ENCODE measurements around the gene LGSN. TPM values are rescaled to one million over a fixed set of nuclear protein-coding genes. Genes with fewer than 3 reads are reported as not detected.
"Not testable (repeated sequence)": the region's sequence is repeated elsewhere in the genome, so short reads cannot be mapped to it uniquely, and the experiment has no call there.

Gene LGSN, protein sequence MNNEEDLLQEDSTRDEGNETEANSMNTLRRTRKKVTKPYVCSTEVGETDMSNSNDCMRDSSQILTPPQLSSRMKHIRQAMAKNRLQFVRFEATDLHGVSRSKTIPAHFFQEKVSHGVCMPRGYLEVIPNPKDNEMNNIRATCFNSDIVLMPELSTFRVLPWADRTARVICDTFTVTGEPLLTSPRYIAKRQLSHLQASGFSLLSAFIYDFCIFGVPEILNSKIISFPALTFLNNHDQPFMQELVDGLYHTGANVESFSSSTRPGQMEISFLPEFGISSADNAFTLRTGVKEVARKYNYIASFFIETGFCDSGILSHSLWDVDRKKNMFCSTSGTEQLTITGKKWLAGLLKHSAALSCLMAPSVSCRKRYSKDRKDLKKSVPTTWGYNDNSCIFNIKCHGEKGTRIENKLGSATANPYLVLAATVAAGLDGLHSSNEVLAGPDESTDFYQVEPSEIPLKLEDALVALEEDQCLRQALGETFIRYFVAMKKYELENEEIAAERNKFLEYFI
- polyA plus RNA-seq (2011; rRNA removed) (37.6 and 39.2 TPM in 2 replicates), polyA plus RNA-seq (2017; fragmentation: RNase III; extraction: RNeasy Plus Mini Kit Qiagen cat#74134 plus additional on column Dnase treatment) (8.1 to 11.2 TPM (median 9.8 TPM) in 3 replicates), polyA minus RNA-seq (2011; rRNA and poly(A)+ RNA removed) (25.8 and 26.7 TPM in 2 replicates)
- polyA plus RNA-seq (2012; cell fraction: cytosol; rRNA removed) = 2.1 and 2.4 TPM in 2 replicates
- 7.1 and 10.6 TPM in 2 replicates for polyA plus RNA-seq (2012; cell fraction: nucleus; rRNA removed)

DNA sequence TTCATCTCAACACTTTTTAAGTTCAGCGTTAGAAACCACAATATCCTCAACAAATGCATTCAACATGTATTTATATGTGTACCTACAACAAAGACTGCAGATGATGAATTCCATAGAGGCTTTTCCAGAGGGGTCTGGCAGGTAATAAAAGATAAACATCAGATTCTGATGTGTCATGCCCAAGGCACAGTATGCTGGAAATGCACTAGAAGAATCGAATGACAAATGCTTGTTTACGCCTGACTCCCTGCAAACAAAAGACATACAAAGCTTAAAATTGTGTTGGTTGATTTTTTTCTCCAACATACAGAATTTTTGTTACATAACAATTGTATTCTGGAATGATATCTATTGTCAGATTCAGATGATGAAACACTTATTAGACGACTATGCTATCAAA, at the start of gene LGSN:
Gene LGSN (minus strand): TSS at position 45 of the 400 bp plus-strand sequence. CDS start 40 bp downstream, at position 5.
- no peak for TF ChIP-seq HOXB13 (CRISPR knock-in tag; IDR thresholded peaks at IDR 0.05; ENCODE audit: low read depth)
- no peak for TF ChIP-seq CBX2 (IDR thresholded peaks at IDR 0.05; ENCODE audit: borderline replicate concordance, low read depth)
- TF ChIP-seq SMC3 (IDR thresholded peaks at IDR 0.05) = no peak
- no peak for TF ChIP-seq RFX5 (IDR thresholded peaks at IDR 0.05)
- TF ChIP-seq MYC (IDR thresholded peaks at IDR 0.05; ENCODE audit: borderline replicate concordance, low read length) = no peak
- no peak for TF ChIP-seq JUN (IDR thresholded peaks at IDR 0.05)
- no peak for TF ChIP-seq TP53 (CRISPR knock-in tag; IDR thresholded peaks at IDR 0.05)
- TF ChIP-seq HOXA7 (CRISPR knock-in tag; IDR thresholded peaks at IDR 0.05) = no peak
- TF ChIP-seq MAFK (IDR thresholded peaks at IDR 0.05; ENCODE audit: partially characterized antibody) = no peak
- no peak for TF ChIP-seq JUNB (IDR thresholded peaks at IDR 0.05)
- TF ChIP-seq HOXB5 (CRISPR knock-in tag; IDR thresholded peaks at IDR 0.05) = no peak
- TF ChIP-seq PHF8 (IDR thresholded peaks at IDR 0.05; ENCODE audit: borderline replicate concordance, low read depth) = no peak
- no peak for ATAC-seq
- 69% methylated on average over 4 of the region's 4 CpGs for WGBS (ENCODE audit: missing lambda C conversion rate)
- no peak for DNase-seq (ENCODE audit: low read depth in 1 of 2, low spot score in 1 of 2)
- ChIA-PET CTCF (interaction anchor here (0.7 to 0.8 kb wide), 2 partner anchors 13 to 14 kb away, joined by 3 to 5 read pairs; no protein-coding TSS in a partner anchor), POLR2A (no interaction called here)
- no peak within 1 kb of the TSS for H3K4me3 ChIP-seq
- FAIRE-seq = no peak
- no peak within 1 kb of the TSS for H3K4me2 ChIP-seq
- no peaks in the 10 kb centered on the region for H3K4me1 ChIP-seq
- H3K9me3 ChIP-seq = no peaks in the 10 kb centered on the region
- H3K27ac ChIP-seq = no peak within 1 kb of the TSS

DNA sequence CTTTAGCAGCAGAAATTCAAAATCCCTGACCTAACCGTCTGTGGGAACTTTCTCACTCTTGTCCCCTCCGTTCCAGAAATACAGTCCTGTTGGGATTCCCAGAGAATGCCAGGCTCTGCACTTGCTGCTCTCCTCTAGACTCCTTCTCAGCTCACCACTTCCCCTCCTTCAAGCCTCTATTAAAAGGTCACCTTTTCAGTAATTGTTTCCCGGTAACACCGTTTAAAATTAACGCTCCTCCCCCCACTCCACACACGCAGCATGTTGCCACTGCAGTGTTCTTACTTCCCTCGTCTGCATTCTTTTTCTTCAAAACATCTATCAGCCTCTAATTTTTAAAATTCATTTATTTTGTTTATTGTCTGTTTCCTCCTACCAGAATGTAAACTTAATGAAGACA, 48.6 kb upstream of the LGSN start:
- ATAC-seq = no peak
- H3K4me3 ChIP-seq = no peak overlapping the region
- H3K4me2 ChIP-seq = no peak overlapping the region
- no peak for FAIRE-seq
- DNase-seq (ENCODE audit: low read depth in 1 of 2, low spot score in 1 of 2) = no peak
- ChIA-PET CTCF (no interaction called here), POLR2A (no interaction called here)
- no peak overlapping the region for H3K27ac ChIP-seq
- peaks cover 6% of the 10 kb centered on the region; the same call in 2 of the 3 replicates for H3K4me1 ChIP-seq
- WGBS (ENCODE audit: missing lambda C conversion rate) = 93% methylated on average over 7 of the region's 7 CpGs
- TF ChIP-seq EHF (CRISPR knock-in tag; IDR thresholded peaks at IDR 0.05) = no peak
- no peak for TF ChIP-seq POLR2A (IDR thresholded peaks at IDR 0.05; ENCODE audit: low read length)
- TF ChIP-seq ZSCAN20 (CRISPR knock-in tag; IDR thresholded peaks at IDR 0.05) = no peak
- TF ChIP-seq CBX2 (IDR thresholded peaks at IDR 0.05; ENCODE audit: borderline replicate concordance, low read depth) = no peak
- no peak for TF ChIP-seq HEYL (CRISPR knock-in tag; IDR thresholded peaks at IDR 0.05)
- no peak for TF ChIP-seq RCOR1 (IDR thresholded peaks at IDR 0.05; ENCODE audit: low read depth, low read length)
- TF ChIP-seq HOXB5 (CRISPR knock-in tag; IDR thresholded peaks at IDR 0.05) = no peak
- TF ChIP-seq CHD4 (IDR thresholded peaks at IDR 0.05; ENCODE audit: borderline replicate concordance) = no peak
- no peak for TF ChIP-seq JUNB (IDR thresholded peaks at IDR 0.05)
- no peaks in the 10 kb centered on the region for H3K9me3 ChIP-seq

DNA sequence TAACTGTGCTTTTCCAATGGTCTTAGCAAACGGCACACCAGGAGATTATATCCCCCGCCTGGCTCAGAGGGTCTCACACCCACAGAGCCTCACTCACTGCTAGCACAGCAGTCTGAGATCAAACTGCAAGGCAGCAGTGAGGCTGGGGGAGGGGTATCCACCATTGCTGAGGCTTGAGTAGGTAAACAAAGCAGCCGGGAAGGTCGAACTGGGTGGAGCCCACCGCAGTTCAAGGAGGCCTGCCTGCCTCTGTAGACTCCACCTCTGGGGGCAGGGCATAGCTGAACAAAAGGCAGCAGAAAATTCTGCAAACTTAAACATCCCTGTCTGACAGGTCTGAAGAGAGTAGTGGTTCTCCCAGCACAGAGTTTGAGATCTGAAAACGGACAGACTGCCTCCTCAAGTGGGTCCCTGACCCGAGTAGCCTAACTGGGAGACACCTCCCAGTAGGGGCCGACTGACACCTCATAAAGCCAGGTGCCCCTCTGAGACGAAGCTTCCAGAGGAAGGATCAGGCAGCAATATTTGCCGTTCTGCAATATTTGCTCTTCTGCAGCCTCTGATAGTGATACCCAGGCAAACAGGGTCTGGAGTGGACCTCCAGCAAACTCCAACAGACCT, 42.8 kb upstream of the LGSN start:
- FAIRE-seq; H3K4me3 ChIP-seq; H3K4me2 ChIP-seq; POLR2A ChIA-PET; H3K9me3 ChIP-seq; CTCF ChIA-PET; H3K27ac ChIP-seq; H3K4me1 ChIP-seq; DNase-seq (ENCODE audit: low read depth in 1 of 2, low spot score in 1 of 2); ATAC-seq: not testable (repeated sequence)
- WGBS (ENCODE audit: missing lambda C conversion rate) = 72% methylated on average over 10 of the region's 10 CpGs

DNA sequence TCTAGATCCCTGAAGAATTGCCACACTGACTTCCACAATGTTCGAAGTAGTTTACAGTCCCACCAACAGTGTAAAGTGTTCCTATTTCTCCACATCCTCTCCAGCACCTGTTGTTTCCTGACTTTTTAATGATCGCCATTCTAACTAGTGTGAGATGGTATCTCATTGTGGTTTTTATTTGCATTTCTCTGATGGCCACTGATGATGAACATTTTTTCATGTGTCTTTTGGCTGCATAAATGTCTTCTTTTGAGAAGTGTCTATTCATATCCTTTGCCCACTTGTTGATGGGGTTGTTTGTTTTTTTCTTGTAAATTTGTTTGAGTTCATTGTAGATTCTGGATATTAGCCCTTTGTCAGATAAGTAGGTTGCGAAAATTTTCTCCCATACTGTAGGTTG, 37.6 kb upstream of the LGSN start:
- ATAC-seq; POLR2A ChIA-PET; CTCF ChIA-PET; H3K4me2 ChIP-seq; DNase-seq (ENCODE audit: low read depth in 1 of 2, low spot score in 1 of 2); FAIRE-seq; H3K4me3 ChIP-seq; H3K27ac ChIP-seq; H3K9me3 ChIP-seq: not testable (repeated sequence)
- WGBS (ENCODE audit: missing lambda C conversion rate) = 86% methylated on average over 3 of the region's 3 CpGs
- peaks cover 16% of the 10 kb centered on the region for H3K4me1 ChIP-seq
